ENCODE results near the gene FAM151A. TPM values are rescaled to one million over a fixed set of nuclear protein-coding genes. Genes with fewer than 3 reads are reported as not detected.
A peak's percentile ranks its signal among the peaks of the same experiment; 100 is the strongest.

FAM151A gene
- total and polyA plus RNA-seq, 2 experiments from 2014 or later, result 0.18 to 0.21 TPM

- no peak overlapping the region for H3K4me3 ChIP-seq
- H3K4me1 ChIP-seq (ENCODE audit: low read depth), result peaks cover 4% of the 10 kb centered on the region
- DNase-seq (ENCODE audit: low read depth in 1 of 2, low spot score in 1 of 2), result no peak
- H3K27ac ChIP-seq, result no peak overlapping the region
- TF ChIP-seq, protein P1, sequence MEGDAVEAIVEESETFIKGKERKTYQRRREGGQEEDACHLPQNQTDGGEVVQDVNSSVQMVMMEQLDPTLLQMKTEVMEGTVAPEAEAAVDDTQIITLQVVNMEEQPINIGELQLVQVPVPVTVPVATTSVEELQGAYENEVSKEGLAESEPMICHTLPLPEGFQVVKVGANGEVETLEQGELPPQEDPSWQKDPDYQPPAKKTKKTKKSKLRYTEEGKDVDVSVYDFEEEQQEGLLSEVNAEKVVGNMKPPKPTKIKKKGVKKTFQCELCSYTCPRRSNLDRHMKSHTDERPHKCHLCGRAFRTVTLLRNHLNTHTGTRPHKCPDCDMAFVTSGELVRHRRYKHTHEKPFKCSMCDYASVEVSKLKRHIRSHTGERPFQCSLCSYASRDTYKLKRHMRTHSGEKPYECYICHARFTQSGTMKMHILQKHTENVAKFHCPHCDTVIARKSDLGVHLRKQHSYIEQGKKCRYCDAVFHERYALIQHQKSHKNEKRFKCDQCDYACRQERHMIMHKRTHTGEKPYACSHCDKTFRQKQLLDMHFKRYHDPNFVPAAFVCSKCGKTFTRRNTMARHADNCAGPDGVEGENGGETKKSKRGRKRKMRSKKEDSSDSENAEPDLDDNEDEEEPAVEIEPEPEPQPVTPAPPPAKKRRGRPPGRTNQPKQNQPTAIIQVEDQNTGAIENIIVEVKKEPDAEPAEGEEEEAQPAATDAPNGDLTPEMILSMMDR (IDR thresholded peaks at IDR 0.05; ENCODE audit: low read depth, low read length), result no peak
- no peaks in the 10 kb centered on the region for H3K9me3 ChIP-seq (ENCODE audit: low read depth)
- H3K36me3 ChIP-seq, result peaks cover 17% of the 10 kb centered on the region
- H3K27me3 ChIP-seq, result no peaks in the 10 kb centered on the region
These were observed 29.7 kb downstream of the FAM151A start for GRCh38 chr1:54593571-54594160.

DNA sequence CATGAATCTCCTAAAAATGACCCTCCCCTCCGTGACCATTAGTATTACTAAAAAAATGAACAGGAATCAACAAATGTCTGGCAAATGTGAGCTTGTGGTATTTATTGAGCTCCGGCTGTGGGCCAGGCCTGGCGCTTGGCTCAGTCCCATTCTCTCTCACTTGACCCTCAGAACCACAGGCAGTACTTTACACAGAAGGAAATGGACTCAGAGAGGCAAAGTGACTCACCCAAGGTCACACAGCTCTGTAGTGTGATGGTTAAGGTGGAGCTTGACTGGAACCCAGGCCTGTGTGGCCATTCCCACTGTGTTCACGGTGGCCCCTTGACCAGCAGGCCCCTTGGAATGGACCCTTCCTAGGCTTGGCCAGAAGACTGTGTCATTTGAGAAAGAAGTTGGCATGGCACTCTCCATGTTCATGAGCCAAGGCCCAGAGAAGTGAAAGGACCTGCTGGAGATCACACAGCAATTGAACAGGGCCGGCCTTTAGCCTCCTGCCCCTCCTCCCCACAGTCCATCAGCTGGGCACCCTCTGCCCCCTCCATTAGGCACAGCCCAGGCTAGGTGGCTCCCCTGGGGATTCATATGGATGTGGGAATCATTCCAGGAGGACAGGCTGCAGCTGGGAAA is 32.1 kb downstream of the FAM151A start:
- no peak overlapping the region for H3K4me3 ChIP-seq
- DNase-seq (ENCODE audit: low read depth in 1 of 2, low spot score in 1 of 2), result no peak
- TF ChIP-seq, protein P1 (IDR thresholded peaks at IDR 0.05; ENCODE audit: low read depth, low read length), result no peak

DNA sequence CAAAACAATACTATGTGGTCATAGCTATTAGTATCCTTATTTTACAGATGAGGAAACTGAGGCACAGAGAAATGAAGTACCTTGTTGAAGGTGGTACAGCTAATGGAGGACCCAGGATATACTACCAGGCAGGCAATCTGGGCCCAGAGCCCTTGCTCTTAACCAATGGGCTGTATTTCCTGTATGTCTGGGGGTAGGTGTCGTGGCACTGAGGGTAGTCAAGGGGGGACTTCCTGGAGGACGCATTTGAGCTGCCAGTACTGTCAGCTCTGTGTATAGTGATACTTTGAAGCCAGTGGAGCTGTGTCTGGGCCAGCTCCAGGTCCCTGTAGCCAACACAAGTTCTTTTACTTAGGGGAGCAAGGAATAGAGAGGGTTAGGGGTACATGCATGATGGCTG is 34.9 kb downstream of the FAM151A start:
- Histone ChIP-seq H3K36me3 (peaks cover 6% of the 10 kb centered on the region), H3K4me1 (ENCODE audit: low read depth) (peaks cover 7% of the 10 kb centered on the region), H3K27me3 (no peaks in the 10 kb centered on the region), H3K4me3 (no peak overlapping the region), H3K9me3 (ENCODE audit: low read depth) (no peaks in the 10 kb centered on the region), H3K27ac (no peak overlapping the region)
- no peak for DNase-seq (ENCODE audit: low read depth in 1 of 2, low spot score in 1 of 2)
- TF ChIP-seq, protein P1 (IDR thresholded peaks at IDR 0.05; ENCODE audit: low read depth, low read length), result no peak

More for the DNA sequence above, 32.1 kb downstream of the FAM151A start:
- Histone ChIP-seq H3K36me3 (peaks cover 16% of the 10 kb centered on the region), H3K27me3 (no peaks in the 10 kb centered on the region), H3K4me1 (ENCODE audit: low read depth) (peaks cover 4% of the 10 kb centered on the region), H3K27ac (no peak overlapping the region), H3K9me3 (ENCODE audit: low read depth) (no peaks in the 10 kb centered on the region)

DNA sequence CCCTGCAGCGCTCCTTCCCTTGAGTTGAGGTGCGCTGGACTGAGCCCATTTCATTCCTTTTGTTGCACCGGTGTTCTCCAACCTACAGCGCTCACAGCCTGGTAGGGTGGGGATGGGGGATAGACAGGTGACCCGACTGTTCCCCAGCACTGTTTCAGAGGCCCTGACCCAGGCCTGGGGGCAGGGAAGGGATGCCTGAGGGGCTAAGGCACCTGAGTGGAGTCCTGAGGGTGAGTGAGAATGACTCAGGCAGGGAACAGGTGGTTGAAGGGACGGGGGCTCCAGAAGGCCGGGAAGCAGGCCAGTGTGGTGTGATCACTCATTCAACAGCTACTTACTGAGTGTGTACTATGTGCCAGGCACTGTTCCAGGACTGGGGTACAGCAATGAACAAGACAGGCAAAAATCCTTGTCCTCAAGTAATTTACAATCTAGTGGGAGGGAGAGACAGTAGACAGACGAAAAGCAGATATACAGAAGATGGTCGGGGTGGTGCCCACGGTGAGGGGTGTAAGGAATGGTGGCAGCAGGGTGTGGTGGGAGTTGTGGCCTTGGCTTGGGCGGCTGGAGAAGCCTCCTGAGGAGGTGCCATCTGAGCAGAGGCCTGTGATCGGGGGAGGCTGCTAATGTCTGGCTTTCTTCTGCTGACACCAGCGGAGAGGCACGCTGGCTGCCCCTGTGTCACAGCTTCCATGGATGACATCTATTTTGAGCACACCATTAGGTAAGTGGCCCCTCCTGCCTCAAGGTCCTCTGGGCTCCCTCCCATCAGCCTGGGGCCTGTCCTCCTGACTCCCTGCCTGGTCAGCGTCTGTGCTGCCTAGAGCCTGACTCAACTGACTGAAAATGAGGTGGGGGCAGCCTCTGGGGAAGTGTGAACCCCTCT is 37.9 kb downstream of the FAM151A start:
- TF ChIP-seq, protein P1 (IDR thresholded peaks at IDR 0.05; ENCODE audit: low read depth, low read length), result no peak
- peak in 1 of 2 donors; percentile 83 for DNase-seq (ENCODE audit: low read depth in 1 of 2, low spot score in 1 of 2)
- no peak overlapping the region for H3K4me3 ChIP-seq
- H3K36me3 ChIP-seq, result peaks cover 6% of the 10 kb centered on the region
- H3K27me3 ChIP-seq, result no peaks in the 10 kb centered on the region
- peak overlapping the region; percentile 84 for H3K27ac ChIP-seq
- peaks cover 17% of the 10 kb centered on the region for H3K4me1 ChIP-seq (ENCODE audit: low read depth)
- no peaks in the 10 kb centered on the region for H3K9me3 ChIP-seq (ENCODE audit: low read depth)

DNA sequence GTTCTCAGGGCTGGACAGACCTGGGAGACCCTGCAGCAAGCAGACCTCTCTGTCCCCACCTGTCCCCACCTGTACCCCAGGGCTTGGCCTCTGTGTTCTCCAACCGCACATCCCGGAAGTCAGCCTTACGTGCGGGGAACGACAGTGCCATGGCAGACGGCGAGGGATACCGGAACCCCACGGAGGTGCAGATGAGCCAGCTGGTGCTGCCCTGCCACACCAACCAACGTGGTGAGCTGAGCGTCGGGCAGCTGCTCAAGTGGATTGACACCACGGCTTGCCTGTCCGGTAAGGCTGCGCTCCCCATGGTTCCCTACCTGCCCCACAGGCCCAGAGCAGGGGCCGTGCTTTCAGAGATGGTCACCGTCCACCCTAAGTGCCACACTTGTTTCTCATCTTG is 38.8 kb downstream of the FAM151A start:
- Histone ChIP-seq H3K27ac (no peak overlapping the region), H3K9me3 (ENCODE audit: low read depth) (no peaks in the 10 kb centered on the region), H3K27me3 (no peaks in the 10 kb centered on the region), H3K36me3 (peaks cover 6% of the 10 kb centered on the region), H3K4me1 (ENCODE audit: low read depth) (peaks cover 17% of the 10 kb centered on the region), H3K4me3 (no peak overlapping the region)
- TF ChIP-seq, protein P1 (IDR thresholded peaks at IDR 0.05; ENCODE audit: low read depth, low read length), result no peak
- DNase-seq (ENCODE audit: low read depth in 1 of 2, low spot score in 1 of 2), result no peak
